Stimulated activated CD8-positive, alpha-beta memory T cell treated with anti-CD3 and anti-CD28 coated beads, Interleukin-15, amount 100 ng/mL, for 1 hour (primary cell): ENCODE results near the gene NDUFA12.
"Not testable (repeated sequence)": the region's sequence is repeated elsewhere in the genome, so short reads cannot be mapped to it uniquely, and the experiment has no call there.

ENCODE experiments used
- DNase-seq: peaks from one replicate; pipeline ENCODE4 v3.0.0-alpha.2; 2020; ENCODE audit warnings: low read depth

The NDUFA12 gene

GRCh38 chr12:95003213-95003920, at the start of gene NDUFA12:
TSS of gene NDUFA12 (minus strand) at chr12:95003697. CDS start at chr12:95003680, 17 bp downstream.
- peak; percentile 89 for DNase-seq

- DNase-seq, result no peak
Observed at GRCh38 chr12:95051241-95051640, 47.7 kb upstream of the NDUFA12 start.

- DNase-seq, result no peak
Observed at GRCh38 chr12:95037906-95038305, 34.4 kb upstream of the NDUFA12 start.

GRCh38 chr12:95034750-95035149, 31.3 kb upstream of the NDUFA12 start:
- DNase-seq, result no peak

- DNase-seq, result no peak
Observed at GRCh38 chr12:95022477-95022876, 19.0 kb upstream of the NDUFA12 start.

GRCh38 chr12:95017482-95017881, 14.0 kb upstream of the NDUFA12 start:
- DNase-seq, result no peak

- no peak for DNase-seq
Observed at GRCh38 chr12:95016120-95016519, 12.6 kb upstream of the NDUFA12 start.

- DNase-seq, result no peak
Observed at GRCh38 chr12:95014554-95014953, 11.1 kb upstream of the NDUFA12 start.

- no peak for DNase-seq
Observed at GRCh38 chr12:95006206-95006605, 2.7 kb upstream of the NDUFA12 start.

- no peak for DNase-seq
Observed at GRCh38 chr12:95004610-95005009, 1.1 kb upstream of the NDUFA12 start.

- no peak for DNase-seq
Observed at GRCh38 chr12:95003921-95004272, 400 bp upstream of the NDUFA12 start.

GRCh38 chr12:95002754-95003153, 743 bp downstream of the NDUFA12 start:
- DNase-seq, result no peak

GRCh38 chr12:94998326-94998725, 5.2 kb downstream of the NDUFA12 start:
- DNase-seq, result no peak

GRCh38 chr12:94997726-94998125, 5.8 kb downstream of the NDUFA12 start:
- DNase-seq, result no peak

GRCh38 chr12:94997061-94997460, 6.4 kb downstream of the NDUFA12 start:
- no peak for DNase-seq

- no peak for DNase-seq
Observed at GRCh38 chr12:94994312-94994711, 9.2 kb downstream of the NDUFA12 start.

GRCh38 chr12:94993855-94994254, 9.6 kb downstream of the NDUFA12 start:
- not testable (repeated sequence) for DNase-seq

GRCh38 chr12:94990222-94990621, 13.3 kb downstream of the NDUFA12 start:
- DNase-seq, result no peak

GRCh38 chr12:94988471-94988870, 15.0 kb downstream of the NDUFA12 start:
- no peak for DNase-seq

GRCh38 chr12:94987801-94988200, 15.7 kb downstream of the NDUFA12 start:
- DNase-seq, result no peak

- DNase-seq, result no peak
Observed at GRCh38 chr12:94987076-94987669, 16.3 kb downstream of the NDUFA12 start.

GRCh38 chr12:94985099-94985498, 18.4 kb downstream of the NDUFA12 start:
- not testable (repeated sequence) for DNase-seq

GRCh38 chr12:94983321-94983720, 20.2 kb downstream of the NDUFA12 start:
- no peak for DNase-seq

GRCh38 chr12:94982456-94982855, 21.0 kb downstream of the NDUFA12 start:
- DNase-seq, result no peak
